Tibial nerve (tissue), 4 donors: Measurements from ENCODE around the gene MMUT.

Experiments used
- CTCF ChIP-seq, 5 experiments: fragments of 200-600 bp in 3 of 5; fragments of 450-650 bp in 2 of 5; sonication (generic) in 3 of 5; IDR thresholded peaks; one replicate each; pipeline ENCODE4 v1.5.1; 2016 to 2019; ENCODE audit warnings: antibody characterized with exemption in 5 of 5, mild to moderate bottlenecking in 3 of 5, moderate library complexity in 2 of 5
- EP300 ChIP-seq, 2 donors: sonication (generic); formaldehyde crosslinking; IDR thresholded peaks; one replicate each; pipeline ENCODE4 v1.6.1; 2017; ENCODE audit warnings: antibody characterized with exemption in 2 of 2, mild to moderate bottlenecking in 1 of 2
- POLR2A ChIP-seq, 2 donors: fragments of 450-650 bp; IDR thresholded peaks; one replicate each; pipeline ENCODE4 v1.6.1; 2017; ENCODE audit warnings: antibody characterized with exemption in 2 of 2, mild to moderate bottlenecking in 2 of 2, moderate library complexity in 2 of 2

GRCh38 chr6:49457771-49458170 is 5.3 kb downstream of the MMUT start:
- TF ChIP-seq CTCF (IDR thresholded peaks at IDR 0.05) (no peak), EP300 (IDR thresholded peaks at IDR 0.05) (no peak), POLR2A (IDR thresholded peaks at IDR 0.05) (no peak)
